Activated CD4-positive, alpha-beta T cell treated with anti-CD3 and anti-CD28 coated beads for 4 hours (primary cell): ENCODE results near the gene NIPAL3.
"Not testable (repeated sequence)": the region's sequence is repeated elsewhere in the genome, so short reads cannot be mapped to it uniquely, and the experiment has no call there.

Experiments
- DNase-seq, 2 donors: peaks; one replicate each; pipeline ENCODE4 v3.0.0-alpha.2; 2020

Gene NIPAL3

DNA sequence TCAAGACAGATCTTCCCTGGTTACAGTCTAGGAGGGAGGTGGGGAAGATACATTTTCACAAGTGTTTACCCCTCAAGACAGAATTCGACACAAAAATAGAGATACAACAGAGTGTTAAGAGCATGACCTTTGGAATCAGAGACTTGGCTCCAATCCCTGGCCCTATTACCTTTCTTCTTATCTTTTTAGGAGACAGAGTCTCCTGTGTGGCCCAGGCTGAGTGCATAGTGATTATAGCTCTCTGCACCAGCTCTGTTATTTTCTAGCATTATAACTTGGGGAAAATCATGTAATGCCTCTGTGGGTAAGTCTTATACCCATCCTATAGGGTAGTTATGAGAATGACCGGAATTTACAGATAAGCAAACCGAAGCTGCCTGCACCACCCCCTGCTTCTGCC lies 9.8 kb downstream of the NIPAL3 start:
- DNase-seq, result no peak

DNA sequence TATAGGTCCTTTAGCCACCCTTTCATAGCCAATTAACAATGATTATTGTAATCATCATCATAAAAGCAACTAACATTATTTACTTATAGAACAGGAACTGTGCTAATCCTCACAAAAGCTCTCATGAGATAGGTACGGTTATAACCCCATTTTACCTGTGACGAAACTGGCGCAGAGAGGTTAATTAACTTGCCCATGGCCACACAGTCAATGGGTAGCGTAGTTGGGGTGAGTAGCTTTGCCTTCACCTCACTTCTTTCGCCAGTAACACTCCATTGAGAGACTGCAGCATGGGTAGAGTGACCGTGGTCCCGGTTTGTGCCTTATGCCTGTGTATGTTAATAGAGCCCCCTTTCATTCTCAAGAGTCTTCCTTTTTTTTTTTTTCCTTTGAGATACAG lies 10.3 kb downstream of the NIPAL3 start:
- DNase-seq, result no peak

DNA sequence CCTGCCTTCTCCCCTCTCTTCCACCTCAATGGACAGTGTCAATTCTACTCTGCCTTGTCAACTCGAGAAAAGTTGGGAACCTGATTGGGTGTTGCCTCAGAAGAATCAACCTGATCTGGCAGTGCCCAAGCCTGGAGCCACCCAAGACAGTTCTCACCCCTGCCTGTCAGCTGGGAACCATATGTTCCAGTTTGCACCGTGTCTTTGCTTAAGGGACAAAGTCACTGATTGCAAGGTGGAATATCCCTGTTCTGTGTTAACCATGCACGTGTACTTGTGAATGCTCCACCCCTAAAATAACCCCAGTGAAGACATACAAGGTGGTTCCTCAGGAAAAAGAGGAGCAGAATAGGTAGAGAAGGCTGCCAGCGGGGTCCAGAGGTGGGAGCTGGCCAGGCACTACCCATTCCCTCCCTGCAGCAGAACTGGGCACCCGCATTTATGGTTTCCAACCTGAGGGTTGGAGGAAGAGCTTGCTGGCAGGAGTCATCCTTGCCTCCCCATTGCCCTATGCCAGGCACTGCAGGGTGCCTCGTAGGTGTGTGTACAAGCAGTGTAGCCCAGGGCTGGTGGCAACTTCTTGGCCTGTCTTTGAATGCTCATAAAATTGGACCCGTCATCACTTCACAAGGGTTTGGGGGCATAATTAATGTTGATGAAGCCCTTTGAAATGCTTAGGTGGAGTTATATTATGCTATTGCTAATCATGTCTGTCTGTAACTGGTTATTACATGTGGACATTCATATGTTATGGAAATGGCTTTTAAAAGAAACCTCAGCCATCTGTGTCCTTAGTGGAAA lies 11.3 kb downstream of the NIPAL3 start:
- DNase-seq, result no peak

DNA sequence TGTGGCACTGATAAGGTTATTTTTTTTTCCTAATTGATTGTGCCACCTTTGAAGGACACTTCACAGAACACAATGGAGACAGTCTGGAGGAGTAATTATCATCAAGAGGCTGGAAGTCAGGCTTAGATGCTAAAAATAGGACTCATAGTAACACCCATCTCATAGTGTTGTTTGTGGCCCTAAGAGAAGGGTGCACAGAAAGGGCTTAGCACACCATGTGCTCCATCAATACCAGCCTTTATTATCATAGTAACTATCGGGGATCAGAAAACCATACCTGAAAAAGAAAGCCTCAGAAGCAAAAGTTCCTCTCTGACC lies 11.9 kb downstream of the NIPAL3 start:
- no peak for DNase-seq

DNA sequence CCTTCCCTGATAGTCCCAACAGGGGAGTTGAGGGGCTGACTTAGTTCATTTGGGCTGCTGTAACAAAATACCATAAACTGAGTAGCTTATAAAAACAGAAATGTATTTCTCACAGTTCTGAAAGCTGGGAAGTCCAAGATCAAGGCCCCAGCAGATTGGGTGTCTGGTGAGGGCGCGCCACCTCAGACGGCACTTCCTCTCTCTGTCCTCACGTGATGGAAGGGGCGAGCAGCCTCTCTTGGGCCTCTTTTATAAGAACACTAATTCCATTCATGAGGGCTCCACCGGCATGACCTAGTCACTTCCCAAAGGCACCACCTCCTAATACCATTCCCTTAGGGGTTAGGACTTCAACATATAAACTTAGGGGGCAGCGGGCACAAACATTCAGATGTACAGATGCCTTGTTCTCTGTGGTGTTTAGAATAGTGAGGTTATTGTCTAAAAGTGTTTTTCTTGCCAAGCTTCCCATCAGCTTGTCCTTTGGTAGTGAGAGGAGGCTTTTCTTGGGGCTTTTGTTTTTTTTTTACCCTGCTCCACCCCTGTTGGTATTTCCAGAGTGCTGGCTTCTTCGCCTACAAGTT lies 20.3 kb downstream of the NIPAL3 start:
- no peak for DNase-seq

DNA sequence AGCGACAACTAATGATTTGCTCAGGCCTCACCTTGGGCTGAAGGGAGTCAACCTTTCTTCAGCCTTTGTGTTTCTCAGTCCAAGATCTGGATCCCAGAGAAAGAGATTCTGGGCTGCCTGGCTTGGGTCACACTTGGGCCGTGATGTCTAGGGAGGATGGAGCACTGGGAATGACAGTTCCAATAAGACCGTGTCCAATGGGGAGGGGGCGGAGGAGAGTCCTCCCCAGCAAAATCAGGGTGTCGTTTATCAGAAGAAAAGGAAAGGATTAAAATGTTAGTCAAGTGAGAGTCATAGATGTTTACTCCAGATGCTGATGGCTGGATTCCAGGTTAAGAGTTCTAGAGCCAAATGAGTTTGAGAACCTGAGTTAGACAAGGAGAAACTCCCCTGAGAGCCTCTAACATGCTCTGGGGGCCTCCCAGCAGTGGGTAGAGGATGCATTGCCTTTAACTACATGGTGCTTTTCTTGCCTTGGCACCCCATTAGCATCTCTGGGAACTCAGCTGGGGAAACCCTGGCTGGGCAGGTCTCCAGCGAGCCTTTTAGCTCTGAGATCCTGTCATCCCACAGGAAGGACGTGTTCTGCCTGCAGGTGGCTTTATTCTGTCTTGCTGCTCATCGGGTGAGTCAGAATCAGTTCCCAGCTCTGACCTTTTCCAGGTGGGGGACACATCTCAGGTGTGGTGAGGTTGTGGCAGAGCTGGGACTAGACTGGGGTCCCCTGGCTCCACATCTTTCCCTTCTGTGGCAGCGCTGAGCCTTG lies 22.2 kb downstream of the NIPAL3 start:
- DNase-seq, result no peak

DNA sequence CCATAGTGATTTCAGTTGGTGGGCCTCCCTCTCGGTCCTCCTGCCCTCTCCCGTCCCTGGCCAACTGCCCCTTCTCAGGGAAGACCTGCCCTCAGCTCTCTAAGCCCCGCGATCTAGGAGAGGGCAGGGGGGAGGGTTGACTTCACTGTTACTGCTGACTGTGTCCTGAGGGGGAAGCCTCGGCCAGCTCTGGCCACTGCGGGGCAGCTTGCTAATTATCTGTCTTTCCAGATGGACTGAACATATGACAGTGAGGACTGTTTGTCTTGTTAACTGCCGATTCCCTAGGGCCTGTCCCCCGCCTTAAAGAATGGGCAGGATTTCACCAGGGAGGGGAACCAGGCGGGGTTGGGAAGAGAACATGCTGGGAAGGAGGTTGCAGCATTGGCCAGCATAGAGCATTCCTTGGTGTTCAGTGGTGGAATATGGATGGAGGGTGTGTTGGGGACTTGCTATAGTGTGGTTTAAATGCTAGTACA lies 22.9 kb downstream of the NIPAL3 start:
- DNase-seq, result no peak

DNA sequence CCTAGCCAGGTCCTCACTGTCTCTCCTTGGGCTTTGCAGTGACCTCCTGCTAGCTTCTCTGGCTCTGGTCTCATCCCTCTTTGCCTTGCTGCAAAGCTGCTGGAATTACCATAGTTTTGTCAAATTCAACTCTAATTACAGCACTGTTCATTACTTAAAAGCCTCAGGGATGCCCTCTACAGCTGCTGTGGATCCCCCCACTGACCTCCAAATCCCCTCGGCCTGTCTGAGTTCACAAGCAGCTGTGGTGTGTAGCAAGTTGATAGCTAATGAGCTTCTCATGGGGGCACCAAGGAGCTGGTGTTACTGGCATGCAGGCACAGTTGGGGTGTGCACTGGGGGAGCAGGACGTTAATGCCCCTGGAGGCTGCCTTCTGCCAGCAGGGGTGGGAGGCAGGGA lies 24.8 kb downstream of the NIPAL3 start:
- no peak for DNase-seq

DNA sequence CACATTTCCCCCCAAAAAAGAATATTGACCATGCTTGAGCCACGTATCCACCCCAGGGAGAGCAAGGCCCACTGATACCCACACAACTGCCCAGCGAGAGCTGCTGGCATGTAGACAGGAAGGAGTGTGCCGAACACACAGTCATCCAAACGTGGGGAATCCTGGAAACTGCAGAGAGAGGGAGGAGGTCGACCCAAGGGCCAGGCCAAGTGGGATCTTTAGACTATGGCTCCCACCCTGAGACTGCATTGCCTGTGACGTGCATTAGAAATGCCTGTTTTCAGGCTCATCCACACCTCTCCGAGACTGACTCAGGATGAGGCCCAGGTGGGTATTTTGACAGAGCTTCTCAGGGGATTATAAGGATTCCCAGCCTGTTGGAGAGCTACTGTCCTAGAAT lies 25.9 kb downstream of the NIPAL3 start:
- no peak for DNase-seq

DNA sequence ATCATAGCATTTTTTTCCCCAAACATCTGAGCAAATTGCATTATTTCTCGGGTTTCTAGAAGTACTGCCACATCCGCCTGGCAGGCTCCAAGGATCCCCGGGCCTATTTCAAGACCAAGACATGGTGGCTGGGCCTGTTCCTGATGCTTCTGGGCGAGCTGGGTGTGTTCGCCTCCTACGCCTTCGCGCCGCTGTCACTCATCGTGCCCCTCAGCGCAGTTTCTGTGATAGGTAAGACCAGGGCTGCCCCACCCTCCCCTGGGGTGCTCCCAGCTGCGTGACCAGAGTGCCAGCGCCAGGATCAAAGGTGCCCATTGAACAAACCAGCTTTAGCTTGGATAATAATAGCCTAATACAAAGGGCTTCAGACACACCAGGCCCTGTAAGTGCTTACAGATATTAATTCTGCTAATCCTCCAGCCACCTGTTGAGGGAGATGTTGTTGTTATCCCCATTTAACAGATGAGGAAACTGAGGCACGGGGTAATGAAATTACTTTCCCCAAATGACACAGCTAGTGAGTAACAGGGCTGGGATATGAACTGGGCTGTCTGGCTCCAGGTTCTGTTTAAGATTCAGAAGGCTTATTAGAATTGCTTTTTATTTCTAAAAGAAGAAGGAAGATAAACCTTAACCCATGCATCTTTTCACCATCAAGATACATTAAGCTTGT lies 26.5 kb downstream of the NIPAL3 start:
- DNase-seq, result no peak

DNA sequence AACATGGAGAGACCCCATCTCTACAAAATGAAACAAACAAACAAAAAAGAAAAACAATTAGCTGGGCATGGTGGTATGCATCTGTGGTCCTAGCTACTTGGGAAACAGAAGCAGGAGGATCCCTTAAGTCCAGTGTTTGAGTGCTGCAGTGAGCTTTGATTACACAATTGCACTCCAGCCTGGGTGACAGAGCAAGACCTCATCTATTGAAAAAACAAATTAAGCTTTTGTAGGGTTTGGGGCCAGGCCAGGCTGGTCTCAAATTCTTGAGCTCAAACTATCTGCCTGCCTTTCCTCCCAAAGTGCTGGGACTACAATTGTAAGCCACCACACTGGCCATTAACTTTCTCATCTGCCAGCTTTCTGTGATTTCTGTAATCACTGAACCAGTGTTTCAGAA lies 27.2 kb downstream of the NIPAL3 start:
- DNase-seq, result no peak

DNA sequence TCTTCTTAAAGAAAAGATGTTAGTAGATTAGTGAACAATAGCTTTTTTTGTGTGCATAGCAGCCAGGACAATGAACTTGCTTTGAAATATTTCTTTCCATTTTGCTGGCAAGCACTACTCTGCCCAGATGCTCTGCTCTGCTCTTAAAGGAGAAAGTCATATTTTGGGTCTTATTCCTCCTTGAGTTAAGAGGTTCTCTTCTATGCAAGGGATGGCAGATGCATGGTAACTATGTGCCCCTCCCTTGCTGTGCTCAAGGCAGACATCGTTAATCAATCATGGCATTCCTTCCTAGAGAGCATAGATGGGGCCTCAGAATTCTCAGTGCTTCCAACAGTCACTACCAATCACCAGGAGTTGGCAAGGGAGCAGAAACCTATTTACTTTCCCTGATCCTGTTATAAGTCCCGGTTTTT lies 27.6 kb downstream of the NIPAL3 start:
- no peak for DNase-seq

DNA sequence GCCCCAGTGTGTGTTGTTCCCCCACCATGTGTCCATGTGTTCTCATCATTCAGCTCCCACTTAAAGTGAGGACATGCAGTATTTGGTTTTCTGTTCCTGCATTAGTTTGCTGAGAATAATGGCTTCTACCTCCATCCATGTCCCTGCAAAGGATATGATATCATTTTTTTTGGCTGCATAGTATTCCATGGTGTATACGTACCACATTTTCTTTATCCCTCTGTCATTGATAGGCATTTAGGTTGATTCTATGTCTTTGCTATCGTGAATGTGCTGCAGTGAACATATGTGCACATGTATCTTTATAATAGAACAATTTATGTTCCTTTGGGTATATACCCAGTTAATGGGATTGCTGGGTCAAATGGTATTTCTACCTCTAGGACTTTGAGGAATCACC lies 30.8 kb downstream of the NIPAL3 start:
- DNase-seq, result not testable (repeated sequence)

DNA sequence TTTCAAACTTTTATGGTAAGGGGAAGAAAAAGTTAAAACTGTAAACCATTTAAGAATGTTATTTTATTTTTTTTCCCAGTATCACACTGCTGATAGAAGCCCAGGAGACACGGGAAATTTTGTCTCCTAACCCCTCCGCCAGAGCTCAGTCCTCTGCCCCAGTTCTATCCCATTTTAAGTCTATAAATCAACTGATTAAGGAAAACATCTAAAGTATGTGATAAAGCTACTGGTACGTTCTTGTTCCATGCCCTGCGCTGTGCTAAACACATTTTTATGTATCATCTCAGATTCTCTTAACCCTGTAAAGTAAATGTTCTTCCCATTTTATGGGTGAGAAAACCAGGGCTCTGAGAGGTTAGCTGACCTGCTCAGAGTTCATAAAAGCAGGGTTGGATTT lies 34.7 kb downstream of the NIPAL3 start:
- no peak for DNase-seq

DNA sequence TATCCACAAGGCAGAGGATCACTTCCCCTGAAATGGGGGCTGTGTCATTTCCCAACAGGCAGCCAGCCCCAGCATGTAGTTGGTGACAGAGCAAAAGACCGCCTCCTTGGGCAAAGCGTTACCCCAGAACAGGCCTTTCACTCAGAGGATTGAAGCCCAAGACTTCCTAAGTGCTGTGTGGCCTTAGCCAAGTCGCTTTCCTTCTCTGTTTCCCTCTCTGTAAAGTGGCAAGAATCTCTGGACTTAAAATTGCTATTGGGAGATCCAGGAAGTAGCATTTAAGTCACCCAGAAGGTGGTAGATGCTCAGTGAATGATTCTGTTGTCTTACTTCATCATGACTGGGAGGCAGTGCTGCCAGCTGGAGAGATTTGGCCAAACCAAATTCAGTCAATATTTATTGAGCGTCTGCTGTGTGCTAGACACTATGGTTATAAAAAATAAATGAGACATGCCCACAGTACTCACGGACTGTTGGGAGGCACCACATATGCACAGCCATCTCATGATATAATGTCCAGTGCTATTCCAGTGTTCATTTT lies 35.3 kb downstream of the NIPAL3 start:
- no peak for DNase-seq

DNA sequence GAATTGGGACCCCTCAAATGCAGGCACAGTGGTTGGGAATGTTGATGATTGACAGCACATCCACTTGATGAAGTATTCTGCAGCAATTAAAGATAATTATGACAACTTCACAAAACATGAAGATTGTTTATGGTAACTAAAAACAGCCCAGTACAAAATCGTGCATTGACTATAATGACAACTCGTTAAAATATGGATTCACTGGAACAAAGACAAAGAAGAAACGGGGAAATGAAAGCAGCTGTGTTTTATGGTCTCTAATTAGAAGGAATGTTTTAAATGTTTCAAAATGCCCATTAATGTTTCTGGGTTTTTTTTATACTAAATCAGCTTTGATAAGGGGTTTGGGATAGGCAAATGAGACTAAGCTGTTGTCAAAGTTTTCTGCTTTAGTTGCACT lies 36.1 kb downstream of the NIPAL3 start:
- no peak for DNase-seq

DNA sequence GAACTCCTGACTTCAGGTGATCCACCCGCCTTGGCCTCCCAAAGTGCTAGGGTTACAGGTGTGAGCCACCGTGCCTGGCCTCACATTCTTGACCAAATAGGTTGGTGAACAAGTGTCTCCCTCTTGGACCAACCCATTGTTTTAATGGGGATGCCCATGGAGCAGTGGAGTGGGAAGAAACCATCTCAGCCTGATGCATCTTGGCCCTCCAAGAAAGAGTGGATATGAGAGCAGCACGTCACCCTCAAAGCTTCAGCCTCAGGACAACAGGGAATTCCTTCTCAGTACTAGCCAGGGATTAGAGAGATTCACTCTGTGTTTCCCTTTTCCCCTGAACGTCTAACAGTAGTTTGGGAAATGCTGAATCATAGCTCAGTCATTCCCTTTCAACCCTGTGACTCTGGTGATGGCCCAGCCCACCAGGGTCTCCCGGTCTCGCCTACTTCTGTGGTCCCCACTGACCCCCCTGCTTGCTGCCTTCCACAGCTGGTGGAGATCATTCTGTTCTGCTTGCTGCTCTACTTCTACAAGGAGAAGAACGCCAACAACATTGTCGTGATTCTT lies 37.4 kb downstream of the NIPAL3 start:
- no peak for DNase-seq

DNA sequence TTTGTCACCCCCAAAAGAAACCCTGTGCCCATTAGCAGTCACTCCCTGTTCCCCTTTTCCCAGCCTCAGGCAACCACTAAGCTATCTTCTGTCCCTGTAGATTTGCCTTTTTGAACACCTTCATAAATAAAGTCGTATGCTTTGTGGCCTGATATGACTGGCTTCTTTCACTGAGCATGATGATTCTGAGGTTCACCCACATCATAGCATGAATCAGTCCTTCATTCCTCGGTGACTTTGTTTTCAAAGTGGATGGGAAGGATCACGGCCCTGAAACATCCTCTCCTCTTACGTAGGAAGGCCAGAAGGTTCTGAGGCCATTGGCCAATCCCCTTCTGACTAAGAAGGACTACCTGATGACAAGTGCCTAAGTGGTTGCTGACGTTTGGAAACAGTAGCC lies 39.1 kb downstream of the NIPAL3 start:
- no peak for DNase-seq

DNA sequence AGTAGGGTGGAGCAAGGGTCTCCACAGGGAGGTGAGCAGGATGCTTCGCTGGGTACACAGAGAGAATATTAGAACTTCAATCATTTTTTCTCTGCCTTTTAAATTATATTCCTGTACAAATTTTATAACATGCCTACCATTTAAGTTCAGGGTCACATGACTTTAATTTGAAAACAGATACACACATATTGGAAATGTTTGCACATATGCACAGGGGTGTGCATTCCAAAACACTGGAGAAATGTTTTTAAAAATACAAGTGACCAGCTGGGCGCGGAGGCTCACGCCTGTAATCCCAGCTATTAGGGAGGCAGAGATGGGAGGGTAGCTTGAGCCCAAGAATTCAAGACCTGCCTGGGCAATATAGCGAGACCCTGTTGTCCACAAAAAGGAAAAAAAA lies 39.7 kb downstream of the NIPAL3 start:
- DNase-seq, result no peak

DNA sequence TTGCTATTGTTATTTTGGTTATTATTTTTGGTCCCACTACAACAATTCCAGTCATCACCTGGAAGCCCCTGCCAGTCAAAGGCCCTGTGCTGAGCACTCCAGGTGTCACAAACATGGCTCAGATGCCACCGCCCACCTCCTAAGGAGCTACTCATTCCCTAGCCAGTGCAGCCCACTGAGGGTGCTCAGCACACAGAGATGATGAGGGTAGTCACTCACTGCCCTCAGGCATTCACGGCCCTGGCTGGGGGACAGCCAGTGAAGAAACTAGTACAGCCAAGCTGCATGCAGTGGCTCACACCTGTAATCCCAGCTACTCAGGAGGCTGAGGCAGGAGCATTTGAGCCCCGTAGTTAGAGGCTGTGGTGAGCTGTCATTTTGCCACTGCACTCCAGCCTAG lies 42.3 kb downstream of the NIPAL3 start:
- DNase-seq, result no peak

DNA sequence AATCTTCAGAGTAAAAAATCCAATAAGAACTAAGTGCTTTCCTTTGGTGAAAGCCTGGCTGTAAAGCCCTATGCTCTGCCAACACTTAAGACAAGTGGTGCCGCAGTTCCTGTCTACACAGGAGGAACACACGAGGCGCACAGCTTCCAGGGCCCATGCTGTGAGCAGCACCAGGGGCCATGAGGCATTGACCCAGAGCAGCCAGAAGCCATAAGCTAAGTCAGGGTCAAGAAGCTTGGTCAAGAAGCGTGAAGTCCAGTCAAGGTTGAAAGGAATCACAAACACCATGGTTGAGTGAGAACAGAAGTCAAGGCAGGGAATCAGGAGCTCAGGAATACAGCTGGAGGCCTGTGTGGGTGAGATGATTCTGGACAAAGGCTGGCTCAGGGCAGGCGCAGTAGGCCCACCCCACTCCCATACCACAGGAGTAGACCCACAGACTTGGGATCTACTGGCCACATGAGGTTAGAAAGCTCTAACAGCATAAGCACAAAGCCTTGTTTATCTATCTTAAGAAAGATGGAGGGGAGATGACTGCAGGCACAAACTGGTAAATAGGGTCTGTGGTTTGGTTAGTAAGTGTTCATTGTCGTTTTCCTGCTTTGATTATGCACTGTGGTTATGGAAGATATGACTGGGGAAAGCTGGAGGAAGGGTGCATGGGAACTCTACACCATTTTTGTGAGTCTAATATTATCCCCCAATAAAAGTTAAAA lies 44.1 kb downstream of the NIPAL3 start:
- no peak for DNase-seq

DNA sequence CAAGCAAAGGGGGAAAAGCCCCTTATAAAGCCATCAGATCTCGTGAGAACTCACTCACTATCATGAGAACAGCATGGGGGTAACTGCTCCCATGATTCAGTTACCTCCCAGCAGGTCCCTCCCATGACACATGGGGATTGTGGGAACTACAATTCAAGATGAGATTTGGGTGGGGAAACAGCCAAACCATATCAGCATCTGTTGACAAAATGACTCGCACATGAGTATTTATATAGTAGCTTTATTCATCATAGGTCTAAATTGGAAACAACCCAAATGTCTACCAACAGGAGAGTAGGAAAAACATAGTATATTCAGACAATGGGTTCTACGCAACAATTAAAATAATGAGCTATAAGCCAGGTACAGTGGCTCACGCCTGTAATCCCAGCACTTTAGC lies 46.5 kb downstream of the NIPAL3 start:
- DNase-seq, result not testable (repeated sequence)
